ENCODE data around the gene USP34. TPM values are rescaled to one million over a fixed set of nuclear protein-coding genes. Genes with fewer than 3 reads are reported as not detected.

Gene USP34
- total RNA-seq, 2 donors from 2014 or later, result 105 to 120 TPM

DNA sequence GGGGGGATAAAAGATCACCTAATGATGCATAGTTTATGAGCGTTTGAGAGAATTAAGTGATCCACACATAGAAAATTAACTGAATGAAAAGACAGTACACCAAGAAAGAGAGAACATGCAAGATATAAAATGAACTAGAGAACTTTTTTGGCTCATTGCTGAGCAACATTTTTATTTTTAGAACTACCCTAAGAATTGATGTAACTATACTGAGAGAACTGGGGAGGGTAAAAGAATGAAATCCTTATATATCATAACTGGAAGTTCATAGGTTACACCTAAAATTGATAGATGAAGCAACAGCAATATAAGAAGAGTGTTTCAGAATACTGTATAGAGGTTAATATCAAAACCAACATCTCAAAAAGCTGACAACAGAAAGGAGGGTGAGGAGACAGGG lies 55.6 kb downstream of the USP34 start:
- TF ChIP-seq CTCF (conservative IDR thresholded peaks at IDR 0.05), result no peak
- Histone ChIP-seq H3K27me3 (ENCODE audit: control insufficient read depth, insufficient read depth, low read length, poor library complexity, severe bottlenecking) (no peaks in the 10 kb centered on the region), H3K9me3 (ENCODE audit: control insufficient read depth, low read length) (no peaks in the 10 kb centered on the region), H3K4me1 (ENCODE audit: control insufficient read depth, insufficient read depth, low read length) (no peaks in the 10 kb centered on the region), H3K27ac (ENCODE audit: low read depth, low read length) (no peak overlapping the region), H3K9ac (ENCODE audit: extremely low read depth, low read length, poor library complexity, severe bottlenecking) (no peak overlapping the region), H3K36me3 (ENCODE audit: control insufficient read depth, insufficient read depth, low read length) (peaks cover 38% of the 10 kb centered on the region), H3K4me3 (ENCODE audit: low read length) (no peak overlapping the region)
- Mint-ChIP-seq H3K27me3 (ENCODE audit: insufficient read depth) (no peaks in the 10 kb centered on the region), H3K4me1 (peaks cover 14% of the 10 kb centered on the region), H3K4me3 (no peak overlapping the region), H3K9me3 (no peaks in the 10 kb centered on the region), H3K36me3 (ENCODE audit: low read depth) (peaks cover 9% of the 10 kb centered on the region), H3K27ac (no peak overlapping the region)
- 92% methylated on average over 1 of the region's 1 CpG; no CpG with 5 or more reads in 1 of the 2 experiments for WGBS, 2 experiments (ENCODE audit: insufficient coverage in 1 of 2, insufficient read length in 1 of 2)
- DNase-seq, result no peak

- H3K27ac ChIP-seq (ENCODE audit: low read depth, low read length), result no peak overlapping the region
- peaks cover 32% of the 10 kb centered on the region for H3K36me3 ChIP-seq (ENCODE audit: control insufficient read depth, insufficient read depth, low read length)
- H3K4me3 ChIP-seq (ENCODE audit: low read length), result no peak overlapping the region
- H3K27me3 Mint-ChIP-seq (ENCODE audit: insufficient read depth), result no peaks in the 10 kb centered on the region
- H3K9me3 Mint-ChIP-seq, result no peaks in the 10 kb centered on the region
- no peak overlapping the region for H3K4me3 Mint-ChIP-seq
- TF ChIP-seq CTCF (conservative IDR thresholded peaks at IDR 0.05), result no peak
- DNase-seq, result no peak
- peaks cover 11% of the 10 kb centered on the region for H3K36me3 Mint-ChIP-seq (ENCODE audit: low read depth)
- 92 to 97% methylated on average over 2 to 3 of the region's 3 CpGs for WGBS, 2 experiments (ENCODE audit: insufficient coverage in 1 of 2, insufficient read length in 1 of 2)
- no peak overlapping the region for H3K27ac Mint-ChIP-seq
- peaks cover 14% of the 10 kb centered on the region for H3K4me1 Mint-ChIP-seq
- no peaks in the 10 kb centered on the region for H3K9me3 ChIP-seq (ENCODE audit: control insufficient read depth, low read length)
- no peak overlapping the region for H3K9ac ChIP-seq (ENCODE audit: extremely low read depth, low read length, poor library complexity, severe bottlenecking)
- H3K27me3 ChIP-seq (ENCODE audit: control insufficient read depth, insufficient read depth, low read length, poor library complexity, severe bottlenecking), result no peaks in the 10 kb centered on the region
- H3K4me1 ChIP-seq (ENCODE audit: control insufficient read depth, insufficient read depth, low read length), result no peaks in the 10 kb centered on the region
Measured at GRCh38 chr2:61414674-61415073, 56.2 kb downstream of the USP34 start.

DNA sequence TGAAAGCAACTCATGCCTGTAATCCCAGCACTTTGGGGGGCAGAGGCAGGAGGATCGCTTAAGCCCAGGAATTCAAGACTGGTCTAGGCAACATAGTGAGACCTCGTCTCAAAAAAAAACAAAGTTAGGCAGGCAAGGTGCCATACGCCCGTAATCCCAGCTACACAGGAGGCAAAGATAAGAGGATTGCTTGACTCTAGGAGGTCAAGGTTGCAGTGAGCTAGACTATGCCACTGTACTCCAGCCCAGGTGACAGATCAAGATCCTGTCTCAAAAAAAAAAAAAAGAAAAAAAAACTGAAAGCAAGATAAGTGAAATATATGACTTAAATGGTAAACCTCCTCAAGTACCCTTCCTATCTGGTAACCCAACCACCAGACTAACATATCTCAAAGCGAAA lies 59.8 kb downstream of the USP34 start:
- H3K9me3 Mint-ChIP-seq, result no peaks in the 10 kb centered on the region
- peaks cover 17% of the 10 kb centered on the region for H3K36me3 ChIP-seq (ENCODE audit: control insufficient read depth, insufficient read depth, low read length)
- no peaks in the 10 kb centered on the region for H3K4me1 ChIP-seq (ENCODE audit: control insufficient read depth, insufficient read depth, low read length)
- no peaks in the 10 kb centered on the region for H3K27me3 Mint-ChIP-seq (ENCODE audit: insufficient read depth)
- peaks cover 16% of the 10 kb centered on the region for H3K36me3 Mint-ChIP-seq (ENCODE audit: low read depth)
- H3K4me3 ChIP-seq (ENCODE audit: low read length), result peak overlapping the region; percentile 7
- H3K27me3 ChIP-seq (ENCODE audit: control insufficient read depth, insufficient read depth, low read length, poor library complexity, severe bottlenecking), result no peaks in the 10 kb centered on the region
- no peak overlapping the region for H3K9ac ChIP-seq (ENCODE audit: extremely low read depth, low read length, poor library complexity, severe bottlenecking)
- TF ChIP-seq CTCF (conservative IDR thresholded peaks at IDR 0.05), result no peak
- peak; percentile 57 for DNase-seq
- WGBS, 2 experiments (ENCODE audit: insufficient coverage in 1 of 2, insufficient read length in 1 of 2), result 55 to 83% methylated on average over 3 to 5 of the region's 5 CpGs
- H3K27ac Mint-ChIP-seq, result no peak overlapping the region
- no peaks in the 10 kb centered on the region for H3K9me3 ChIP-seq (ENCODE audit: control insufficient read depth, low read length)
- no peak overlapping the region for H3K27ac ChIP-seq (ENCODE audit: low read depth, low read length)
- peaks cover 14% of the 10 kb centered on the region for H3K4me1 Mint-ChIP-seq
- no peak overlapping the region for H3K4me3 Mint-ChIP-seq

Measured in endodermal cell (in vitro differentiated cells).